Hematopoietic multipotent progenitor cell (in vitro differentiated cells): ENCODE results near the gene TMEM121. TPM values are rescaled to one million over a fixed set of nuclear protein-coding genes. Genes with fewer than 3 reads are reported as not detected.

ENCODE experiments used
- DNase-seq, 3 donors: peaks; one replicate each; pipeline ENCODE4 v3.0.0-alpha.2; 2011 to 2015; ENCODE audit warnings: low read depth in 2 of 3, low spot score in 2 of 3
- total RNA-seq: library from RNA; depleted of rRNA; stranded (reverse); fragments of >200 nt; gene quantifications from one replicate; pipeline ENCODE4 v1.2.3, GENCODE V29; 2012

Gene TMEM121
- total RNA-seq, 1 donor: 46.3 TPM

DNA sequence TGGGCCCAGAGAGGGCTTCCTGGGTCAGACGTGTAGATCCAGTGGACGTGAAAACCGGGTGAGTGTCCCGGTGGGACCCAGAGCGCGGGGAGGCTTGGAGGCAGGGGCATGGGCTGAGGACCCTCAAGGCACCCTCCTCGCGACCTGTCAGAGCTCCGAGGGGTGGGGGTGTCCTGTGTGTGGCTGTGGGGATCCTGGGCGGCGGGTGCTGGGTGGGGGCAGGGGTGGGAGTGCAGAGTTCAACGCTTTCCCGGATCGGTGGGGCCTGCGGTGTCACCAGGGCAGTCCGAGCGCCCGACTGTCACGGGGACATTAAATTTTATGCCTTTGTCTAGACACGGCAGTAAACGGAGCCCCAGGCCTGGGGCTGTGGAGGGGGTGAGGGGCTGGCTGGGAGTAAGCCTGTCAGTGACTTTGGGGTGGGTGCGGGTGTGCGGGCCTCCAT, 1.0 kb downstream of the TMEM121 start:
- no peak for DNase-seq

DNA sequence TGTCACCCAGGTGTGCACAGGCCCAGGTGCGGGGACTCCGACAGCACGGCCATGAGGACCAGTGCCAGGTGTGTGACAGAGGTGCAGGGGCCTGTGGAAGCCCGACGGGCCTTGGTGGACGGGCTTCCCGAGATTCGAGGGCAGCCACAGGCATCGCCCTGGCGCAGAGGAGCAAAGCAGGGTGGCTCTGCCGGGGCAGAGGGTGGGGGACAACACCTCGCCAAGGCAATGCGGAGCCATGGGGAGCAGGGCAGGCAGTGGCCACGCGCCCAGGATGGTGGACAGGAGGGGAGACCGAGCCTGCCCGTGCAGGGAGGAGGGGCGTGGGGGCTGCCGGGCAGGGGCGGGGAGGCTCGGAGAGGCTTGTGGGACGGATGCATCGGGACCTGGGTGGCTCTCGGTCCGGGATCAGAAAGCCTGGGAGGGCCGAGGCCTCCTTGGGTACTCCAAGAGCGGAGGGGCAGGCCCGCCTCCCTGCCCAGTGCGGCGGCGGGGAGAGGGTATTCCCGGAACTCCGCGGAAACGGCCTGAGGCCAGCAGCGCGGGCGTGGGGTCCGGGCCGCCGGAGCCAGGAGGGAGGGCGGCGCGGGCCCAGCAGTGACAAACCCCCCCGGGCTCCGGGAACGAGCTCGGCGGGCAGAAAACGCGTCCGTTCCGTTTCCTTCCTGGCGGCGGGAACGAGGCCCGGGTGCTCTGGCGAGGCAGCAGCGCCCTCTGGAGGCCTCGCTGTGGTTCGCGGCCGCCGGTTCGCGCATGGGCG, 1.6 kb downstream of the TMEM121 start:
- DNase-seq: peak; percentile 71 to 75 (median 74)

DNA sequence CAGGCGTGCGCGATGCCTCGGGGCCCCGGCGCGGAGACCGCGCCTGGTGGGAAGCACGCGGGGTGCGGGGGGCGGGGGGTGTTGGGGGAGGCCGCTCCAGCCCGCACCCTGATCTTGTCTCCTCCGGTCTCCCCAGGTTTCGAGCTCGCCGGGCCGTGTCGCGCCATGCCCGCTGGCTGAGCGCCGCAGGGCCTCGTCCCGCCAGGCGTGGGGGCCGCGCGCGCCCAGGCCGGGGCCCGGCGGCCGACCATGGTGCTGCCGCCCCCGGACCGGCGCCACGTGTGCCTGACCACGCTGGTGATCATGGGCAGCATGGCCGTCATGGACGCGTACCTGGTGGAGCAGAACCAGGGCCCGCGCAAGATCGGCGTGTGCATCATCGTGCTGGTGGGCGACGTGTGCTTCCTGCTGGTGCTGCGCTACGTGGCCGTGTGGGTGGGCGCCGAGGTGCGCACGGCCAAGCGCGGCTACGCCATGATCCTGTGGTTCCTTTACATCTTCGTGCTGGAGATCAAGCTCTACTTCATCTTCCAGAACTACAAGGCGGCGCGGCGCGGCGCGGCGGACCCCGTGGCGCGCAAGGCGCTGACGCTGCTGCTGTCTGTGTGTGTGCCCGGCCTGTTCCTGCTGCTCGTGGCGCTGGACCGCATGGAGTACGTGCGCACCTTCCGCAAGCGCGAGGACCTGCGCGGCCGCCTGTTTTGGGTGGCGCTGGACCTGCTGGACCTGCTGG, 2.4 kb downstream of the TMEM121 start:
- no peak for DNase-seq

DNA sequence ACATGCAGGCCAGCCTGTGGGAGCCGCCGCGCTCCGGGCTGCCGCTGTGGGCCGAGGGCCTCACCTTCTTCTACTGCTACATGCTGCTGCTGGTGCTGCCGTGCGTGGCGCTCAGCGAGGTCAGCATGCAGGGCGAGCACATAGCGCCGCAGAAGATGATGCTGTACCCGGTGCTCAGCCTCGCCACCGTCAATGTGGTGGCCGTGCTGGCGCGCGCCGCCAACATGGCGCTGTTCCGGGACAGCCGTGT, 2.9 kb downstream of the TMEM121 start:
- DNase-seq: no peak

DNA sequence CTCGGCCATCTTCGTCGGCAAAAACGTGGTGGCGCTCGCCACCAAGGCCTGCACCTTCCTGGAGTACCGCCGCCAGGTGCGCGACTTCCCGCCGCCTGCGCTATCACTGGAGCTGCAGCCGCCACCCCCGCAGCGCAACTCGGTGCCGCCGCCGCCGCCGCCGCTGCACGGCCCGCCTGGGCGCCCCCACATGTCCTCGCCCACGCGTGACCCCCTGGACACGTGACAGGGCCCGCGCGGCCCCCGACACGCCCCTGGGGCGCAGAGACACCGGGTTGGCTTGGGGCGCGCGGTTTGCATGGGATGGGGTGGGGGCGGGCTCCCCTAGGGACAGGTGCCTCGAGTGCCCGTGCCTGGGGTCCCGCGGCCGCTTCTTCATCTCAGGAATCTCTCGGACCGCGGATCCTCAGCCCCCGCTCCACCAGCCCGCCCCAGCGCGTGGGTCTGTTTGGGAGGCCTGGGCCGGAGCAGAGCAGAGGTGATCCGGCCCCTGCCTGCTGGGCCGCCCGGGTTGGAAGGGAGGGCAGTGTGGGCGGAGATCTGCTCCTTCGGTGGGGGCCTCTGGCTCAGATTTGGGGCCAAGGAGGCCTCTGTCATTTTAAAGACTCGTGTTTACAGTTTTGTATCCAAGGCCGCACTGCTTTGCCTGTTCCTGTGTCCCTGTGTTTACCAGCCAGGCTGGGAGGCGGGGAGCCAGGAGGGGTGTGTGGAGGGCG, 3.3 kb downstream of the TMEM121 start:
- no peak for DNase-seq

DNA sequence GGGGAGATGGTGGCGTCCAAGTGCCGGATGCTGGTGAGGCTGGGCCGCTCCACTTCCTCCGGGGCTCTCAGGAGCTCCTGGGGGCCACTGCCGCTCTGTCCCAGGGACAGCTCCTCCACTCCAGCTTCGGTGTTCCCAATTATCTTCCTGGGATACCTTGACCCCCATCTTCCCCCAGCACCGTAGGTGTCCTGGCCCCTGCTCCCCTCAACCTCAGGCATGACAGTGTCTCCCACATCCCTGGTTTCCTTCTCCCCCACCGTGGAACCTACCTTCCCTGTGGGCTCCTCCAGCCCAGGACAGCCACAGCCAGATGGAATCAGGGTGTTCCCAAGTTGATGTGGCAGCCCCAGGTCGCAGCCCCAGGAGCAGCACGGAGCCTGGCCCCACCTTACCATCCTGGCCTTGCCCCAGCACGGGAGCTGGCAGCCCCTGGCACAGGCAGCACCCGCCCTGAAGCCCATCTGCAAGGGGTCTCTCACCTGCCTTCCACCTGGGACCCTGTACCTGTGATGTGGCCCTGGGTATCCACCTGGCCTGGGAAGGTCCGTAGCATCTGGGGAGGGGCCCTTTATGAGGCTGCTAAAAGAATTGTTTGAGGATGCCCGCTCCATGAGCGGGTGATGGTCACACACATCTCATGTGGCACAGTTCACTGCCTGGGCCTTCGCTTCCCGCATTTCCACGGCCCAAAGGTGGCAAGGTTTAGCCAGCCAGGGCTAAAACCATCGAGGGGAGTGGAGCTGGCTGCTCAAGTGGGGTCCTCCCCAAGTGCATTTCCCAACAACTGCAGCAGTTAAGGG, 4.1 kb downstream of the TMEM121 start:
- DNase-seq: no peak

DNA sequence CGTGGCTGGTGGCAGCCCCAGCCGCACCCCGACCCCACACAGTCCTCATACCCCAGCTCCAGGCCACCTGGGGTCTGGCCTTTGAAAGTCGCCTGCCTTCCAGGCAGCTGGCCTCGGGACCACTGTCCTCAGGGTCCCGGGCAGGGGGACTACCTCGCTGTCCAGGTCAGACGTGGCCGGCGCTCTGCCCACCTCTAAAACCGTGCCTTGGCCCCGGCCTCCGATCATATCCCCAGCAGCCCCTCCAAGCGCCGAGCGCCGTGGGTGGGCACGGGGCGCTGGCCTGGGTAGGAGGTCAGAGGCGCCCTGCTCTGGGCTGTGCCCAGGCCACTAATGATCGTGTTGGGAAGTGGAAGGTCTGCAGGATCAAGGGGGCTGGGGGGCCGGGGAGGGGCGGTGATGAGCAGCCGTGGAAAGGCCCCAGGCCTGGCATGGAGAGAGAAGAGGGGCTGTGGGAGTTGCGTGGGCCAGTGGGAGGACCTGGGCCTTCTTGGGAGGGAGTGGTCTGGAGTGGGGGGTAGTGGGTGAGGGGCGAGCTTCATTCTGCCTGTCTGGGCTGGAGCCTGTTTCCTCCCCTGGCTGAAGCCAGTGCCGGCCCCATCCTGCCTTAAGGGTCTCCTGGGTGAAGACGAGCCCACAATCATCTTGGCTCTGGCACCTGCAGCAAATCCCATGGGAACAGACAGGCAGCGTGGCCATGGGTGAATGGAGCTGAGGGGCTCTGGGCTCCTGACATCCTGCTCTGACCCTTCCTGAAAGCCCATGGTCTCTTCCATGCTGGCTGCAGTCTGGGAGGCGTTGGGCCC, 4.9 kb downstream of the TMEM121 start:
- DNase-seq: no peak

DNA sequence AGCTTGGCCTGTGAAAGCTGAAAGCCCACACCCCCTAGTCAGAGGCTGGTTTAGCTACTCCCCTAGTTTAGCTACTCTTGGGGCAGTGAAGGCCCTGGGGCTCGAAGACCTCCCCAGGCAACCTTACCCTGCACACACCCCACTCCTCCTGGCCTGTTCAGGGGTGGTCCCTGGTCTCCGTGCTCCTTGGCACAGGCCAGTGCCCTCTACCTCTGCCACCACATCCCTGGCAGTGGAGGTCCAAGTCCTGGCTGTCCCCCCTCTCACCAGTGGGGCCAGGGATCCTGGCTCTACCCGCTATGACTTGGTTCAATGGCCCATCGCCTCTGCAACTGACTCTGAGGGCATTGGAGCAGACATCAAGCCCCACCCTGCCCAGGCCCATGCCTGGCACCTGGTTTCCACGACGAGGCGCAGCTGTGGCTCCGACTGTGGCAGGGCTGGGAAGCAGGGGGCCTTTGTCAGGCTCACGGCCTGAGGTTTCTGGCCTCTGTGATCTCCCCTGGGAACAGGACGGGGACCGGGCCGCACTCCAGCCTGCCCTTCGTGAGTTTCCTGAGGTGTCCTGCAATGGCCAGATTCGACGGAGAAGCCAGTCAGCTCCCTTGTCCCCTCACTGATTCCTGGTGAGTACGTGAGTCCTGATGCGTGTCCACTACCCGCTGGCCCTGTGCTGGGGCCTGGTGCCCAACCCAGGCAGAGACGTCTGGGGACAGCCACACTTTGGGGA, 5.7 kb downstream of the TMEM121 start:
- DNase-seq: no peak

DNA sequence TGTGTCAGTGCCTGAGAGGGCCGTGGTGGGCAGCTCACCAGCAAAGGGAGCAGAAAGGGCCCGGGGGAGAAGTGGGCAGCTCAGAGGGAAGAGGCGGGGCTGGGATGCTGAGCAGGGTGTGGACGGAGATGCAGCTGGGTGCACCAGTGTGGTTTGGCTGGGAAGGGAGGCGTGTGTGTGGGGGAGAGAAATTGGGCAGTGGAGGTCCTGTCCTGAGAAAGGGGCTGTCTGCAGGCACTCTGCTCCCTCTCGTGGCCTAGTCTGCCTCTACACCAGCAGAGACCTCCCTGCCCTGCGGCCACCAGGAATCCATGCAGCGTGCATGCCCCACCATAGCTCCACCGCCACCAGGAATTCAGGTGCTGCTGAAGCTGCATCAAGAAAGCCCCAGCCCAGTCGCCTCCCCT, 6.4 kb downstream of the TMEM121 start:
- no peak for DNase-seq

DNA sequence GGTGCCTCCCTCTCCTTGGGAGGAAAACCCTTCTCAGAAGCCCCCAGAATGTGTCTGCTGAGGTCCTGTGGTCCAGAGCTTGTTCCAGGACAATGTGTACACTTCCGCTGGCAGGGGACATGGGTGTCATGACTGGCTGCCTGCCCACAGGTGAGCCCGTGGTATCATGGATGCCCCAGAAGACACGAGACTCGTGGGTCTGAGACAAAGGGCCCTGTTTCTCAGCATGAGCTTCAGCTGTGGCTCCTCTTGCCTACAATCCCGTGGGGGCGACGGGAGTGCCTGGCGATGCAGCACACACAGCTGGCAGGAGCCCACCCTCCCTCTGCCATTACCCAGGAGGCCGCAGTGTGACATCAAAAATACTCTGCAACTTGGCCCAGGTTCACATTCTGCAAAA, 7.0 kb downstream of the TMEM121 start:
- DNase-seq: no peak

DNA sequence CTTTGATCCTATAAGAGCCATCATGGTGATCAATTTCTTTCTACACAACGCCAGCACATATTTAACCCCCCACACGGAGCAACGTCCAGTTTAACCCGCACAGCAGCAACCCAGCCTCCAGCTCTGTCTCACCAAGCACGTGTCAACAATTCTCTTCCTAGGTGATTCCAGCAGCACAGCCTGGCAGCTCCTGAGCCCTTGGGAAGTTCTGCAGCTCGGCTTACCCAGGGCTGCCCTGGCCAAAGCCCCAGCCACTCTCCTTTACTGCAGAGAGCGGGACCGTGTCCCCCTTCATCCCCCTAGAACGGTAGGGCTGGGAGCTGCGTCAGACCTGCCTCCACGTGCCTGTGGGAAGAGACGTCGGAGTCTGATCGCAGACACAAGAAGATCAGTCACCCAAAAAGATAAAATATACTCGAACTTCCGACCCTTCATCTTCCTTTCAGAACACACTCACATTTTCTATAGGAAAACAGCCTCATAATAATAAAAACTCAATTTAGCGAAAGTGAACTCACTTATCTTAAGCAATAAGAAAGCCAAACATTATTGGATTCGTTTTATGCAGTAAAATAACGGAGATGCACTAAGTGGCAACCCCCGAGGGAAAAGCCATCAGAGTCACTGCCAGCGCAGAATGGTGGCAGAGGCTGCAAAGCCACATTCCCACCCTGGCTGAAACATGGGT, 7.6 kb downstream of the TMEM121 start:
- no peak for DNase-seq

DNA sequence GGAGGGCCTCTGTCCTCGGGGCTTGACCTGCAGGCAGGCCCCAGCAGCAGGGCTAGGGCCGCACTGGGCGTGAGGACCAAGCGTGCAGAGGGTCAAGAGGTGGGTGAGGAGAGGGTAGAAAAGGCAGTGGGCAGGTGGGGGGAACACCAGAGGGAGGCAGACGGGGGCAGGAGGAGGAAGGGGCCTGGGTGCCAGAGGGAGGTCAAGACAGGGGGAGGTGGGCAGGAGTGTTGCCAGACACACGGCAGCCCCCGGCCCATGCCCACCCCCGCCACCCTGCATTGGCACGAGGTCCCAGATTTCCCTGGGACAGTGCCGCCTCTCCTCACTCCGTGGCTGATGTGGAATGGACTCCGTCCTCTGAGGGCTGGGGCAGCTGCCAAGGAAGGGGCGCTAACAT, 8.2 kb downstream of the TMEM121 start:
- no peak for DNase-seq

DNA sequence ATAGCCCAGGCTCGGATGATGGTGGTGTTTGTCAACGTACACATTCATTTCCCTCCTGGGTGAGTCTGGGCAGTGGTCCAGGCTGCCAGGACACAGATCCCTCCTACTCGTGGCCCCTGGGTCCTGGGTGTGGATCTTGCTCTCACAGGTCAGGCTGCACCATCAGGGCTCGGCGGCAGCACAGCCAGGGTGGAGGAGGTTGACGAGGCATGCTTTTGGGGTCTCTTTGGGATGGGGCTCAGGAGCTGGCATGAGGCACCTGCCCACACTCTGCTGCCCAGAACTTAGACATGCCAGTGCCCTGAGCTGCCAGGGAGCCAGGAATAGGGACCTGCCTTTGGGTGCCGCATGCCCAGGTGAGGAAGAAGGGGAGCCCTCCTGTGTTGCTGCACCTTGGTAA, 9.7 kb downstream of the TMEM121 start:
- DNase-seq: no peak

DNA sequence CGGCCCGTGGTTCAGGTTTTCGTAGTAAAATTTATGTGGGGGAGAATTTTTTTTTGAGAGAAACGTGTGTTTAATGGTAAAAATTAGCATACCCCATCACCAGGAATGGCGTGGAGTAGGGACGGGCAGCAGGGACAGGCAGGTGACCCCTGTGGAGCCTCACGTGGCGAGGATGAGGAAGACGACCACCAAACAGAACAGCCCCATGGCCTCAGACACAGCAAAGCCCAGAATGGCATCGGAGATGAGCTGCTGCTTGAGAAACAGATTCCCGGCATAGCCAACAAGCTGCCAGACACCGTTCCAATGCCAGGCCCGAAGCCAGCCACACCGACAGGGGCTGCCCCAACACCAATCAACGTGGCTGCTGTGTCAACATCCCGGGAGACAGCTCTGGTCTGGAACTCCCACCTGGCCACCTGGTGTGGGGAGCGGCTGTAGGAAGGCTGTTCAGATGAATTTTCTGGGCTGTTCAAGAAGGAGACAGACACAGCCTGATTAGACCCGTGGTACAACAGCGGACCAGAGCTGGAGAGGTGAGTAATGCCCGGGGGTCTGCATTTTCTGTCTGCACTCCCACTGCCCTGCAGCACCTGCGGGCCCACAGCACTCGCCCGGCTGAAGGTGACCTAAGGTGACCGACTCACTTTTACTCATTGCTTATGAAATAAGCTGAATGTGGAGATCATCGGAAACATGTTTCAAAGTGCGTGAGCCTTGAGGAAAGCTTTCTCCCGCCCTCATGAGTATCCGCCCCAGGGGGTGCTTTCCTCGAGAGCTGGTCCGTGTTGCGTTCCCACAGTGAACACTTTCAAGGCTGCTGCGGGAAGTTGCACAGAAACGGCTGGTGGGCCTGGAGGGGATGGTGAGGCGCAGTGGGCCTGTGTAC, 10.6 kb downstream of the TMEM121 start:
- no peak for DNase-seq

DNA sequence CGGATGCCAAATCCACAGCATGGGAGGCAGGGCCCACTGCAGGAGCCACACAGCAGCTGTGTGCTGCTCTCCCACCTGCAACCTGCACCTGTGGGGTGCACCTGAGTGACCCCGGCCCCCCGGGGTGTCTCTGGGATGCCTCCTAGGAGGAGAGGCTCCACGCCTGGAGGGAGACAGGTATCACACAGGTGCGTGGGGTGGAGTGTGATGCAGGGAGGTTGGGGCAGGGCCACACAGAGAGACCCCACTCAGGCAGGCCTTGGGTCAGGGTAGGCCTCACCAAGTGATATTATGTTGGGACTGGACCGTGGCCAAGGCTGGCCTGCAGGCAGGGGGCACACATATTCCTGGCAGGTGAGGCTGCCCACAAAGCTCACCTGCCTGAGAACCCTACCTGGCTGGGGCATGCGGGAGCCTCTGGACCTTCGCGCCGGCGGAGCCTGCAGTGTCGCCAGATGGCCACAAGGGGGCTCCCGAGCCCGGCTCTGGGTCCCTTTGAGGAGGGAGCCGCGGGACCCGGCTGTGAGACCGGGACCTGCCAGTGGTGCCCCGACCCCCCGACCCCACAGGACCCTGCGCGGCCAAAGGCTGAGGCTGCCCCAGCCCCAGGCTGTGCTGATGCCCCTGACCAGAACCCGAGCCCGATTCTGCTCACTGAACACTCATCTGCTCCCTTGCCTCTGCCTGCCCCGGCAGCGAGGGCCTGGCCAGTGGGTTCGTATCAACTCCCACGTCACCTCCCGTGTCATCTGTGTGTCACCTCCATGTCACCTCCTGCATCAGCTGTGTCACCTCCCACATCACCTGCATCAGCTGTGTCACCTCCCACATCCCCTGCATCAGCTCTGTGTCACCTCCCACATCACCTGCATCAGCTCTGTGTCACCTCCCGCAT, 11.4 kb downstream of the TMEM121 start:
- peak in 2 of 3 donors; percentile 60 to 65 for DNase-seq

DNA sequence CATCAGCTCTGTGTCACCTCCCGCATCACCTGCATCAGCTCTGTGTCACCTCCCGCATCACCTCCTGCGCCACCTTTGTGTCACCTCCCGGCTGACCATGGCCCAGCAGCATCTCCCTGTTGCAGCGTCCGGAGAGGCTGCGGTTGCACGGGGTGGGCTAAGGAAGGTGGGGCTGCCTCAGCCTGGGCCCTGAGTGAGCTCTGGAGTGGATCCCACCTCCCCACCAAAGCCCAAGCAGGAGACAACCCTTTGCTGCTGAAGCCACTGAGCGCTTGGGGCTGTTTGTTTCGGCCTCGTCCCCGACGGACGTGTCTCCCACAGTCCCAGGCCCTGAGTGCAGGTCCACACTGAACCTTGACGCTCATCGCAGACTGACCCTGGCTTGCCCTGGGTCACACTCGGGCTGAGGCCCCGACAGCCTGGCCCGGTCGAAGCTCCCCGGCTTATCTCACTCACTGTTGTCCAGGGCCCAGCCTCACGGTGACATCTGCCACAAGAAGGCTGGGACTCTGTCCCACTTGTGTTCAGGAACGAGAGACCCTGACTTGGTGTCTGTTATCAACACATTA, 12.2 kb downstream of the TMEM121 start:
- DNase-seq: no peak

DNA sequence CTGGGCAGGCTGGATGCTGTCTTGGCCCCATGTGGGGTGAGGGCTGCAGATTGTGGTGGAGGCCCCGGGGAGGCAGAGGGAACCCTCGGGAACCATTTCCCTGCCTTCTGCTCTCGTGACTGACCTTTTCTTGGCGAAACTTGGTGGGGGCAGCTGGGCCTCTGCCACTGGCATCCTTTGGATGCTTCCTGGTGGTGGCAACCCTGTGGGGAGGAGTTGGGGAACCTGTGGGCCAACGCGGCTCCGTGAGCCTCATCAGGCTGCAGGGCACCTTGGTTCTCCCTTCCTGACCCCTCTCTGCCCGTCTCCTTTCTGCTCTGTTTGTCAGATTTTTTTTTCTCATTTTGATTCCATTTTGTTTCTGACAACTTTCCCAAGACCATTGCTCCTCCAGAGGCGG, 14.4 kb downstream of the TMEM121 start:
- no peak for DNase-seq
